WERI-Rb-1 (cell line): Measurements from ENCODE around the gene GNS.
"Not testable (repeated sequence)": the region's sequence is repeated elsewhere in the genome, so short reads cannot be mapped to it uniquely, and the experiment has no call there.

Source experiments
- DNase-seq: peaks from one replicate; pipeline ENCODE4 v3.0.0-alpha.2; 2020
- H3K27ac ChIP-seq: fragments of 250-450 bp; sonication (Bioruptor Pico); 2 replicates; pipeline ENCODE4 v1.5.1; 2020; ENCODE audit warnings: mild to moderate bottlenecking, moderate library complexity
- H3K27me3 ChIP-seq: fragments of 250-450 bp; sonication (Bioruptor Pico); 2 replicates; pipeline ENCODE4 v1.5.1; 2021; ENCODE audit warnings: mild to moderate bottlenecking, low read depth, moderate library complexity; ENCODE audit not compliant: insufficient read depth, severe bottlenecking
- H3K36me3 ChIP-seq: fragments of 250-450 bp; sonication (Bioruptor Pico); 2 replicates; pipeline ENCODE4 v1.5.1; 2020; ENCODE audit warnings: mild to moderate bottlenecking, moderate library complexity
- H3K4me3 ChIP-seq: 2 replicates; pipeline ENCODE4 v1.5.1; 2011; ENCODE audit warnings: low read depth, mild to moderate bottlenecking, control low read depth, low read length
- H3K9me3 ChIP-seq: fragments of 250-450 bp; sonication (Bioruptor Pico); 2 replicates; pipeline ENCODE4 v1.5.1; 2021; ENCODE audit warnings: mild to moderate bottlenecking, moderate library complexity; ENCODE audit not compliant: severe bottlenecking
- TF ChIP-seq, protein P1 (sequence below): IDR thresholded peaks from 2 replicates; pipeline ENCODE4 v1.5.1; 2011; ENCODE audit warnings: low read depth, mild to moderate bottlenecking, control low read depth, inconsistent platforms, low read length

Gene GNS

DNA sequence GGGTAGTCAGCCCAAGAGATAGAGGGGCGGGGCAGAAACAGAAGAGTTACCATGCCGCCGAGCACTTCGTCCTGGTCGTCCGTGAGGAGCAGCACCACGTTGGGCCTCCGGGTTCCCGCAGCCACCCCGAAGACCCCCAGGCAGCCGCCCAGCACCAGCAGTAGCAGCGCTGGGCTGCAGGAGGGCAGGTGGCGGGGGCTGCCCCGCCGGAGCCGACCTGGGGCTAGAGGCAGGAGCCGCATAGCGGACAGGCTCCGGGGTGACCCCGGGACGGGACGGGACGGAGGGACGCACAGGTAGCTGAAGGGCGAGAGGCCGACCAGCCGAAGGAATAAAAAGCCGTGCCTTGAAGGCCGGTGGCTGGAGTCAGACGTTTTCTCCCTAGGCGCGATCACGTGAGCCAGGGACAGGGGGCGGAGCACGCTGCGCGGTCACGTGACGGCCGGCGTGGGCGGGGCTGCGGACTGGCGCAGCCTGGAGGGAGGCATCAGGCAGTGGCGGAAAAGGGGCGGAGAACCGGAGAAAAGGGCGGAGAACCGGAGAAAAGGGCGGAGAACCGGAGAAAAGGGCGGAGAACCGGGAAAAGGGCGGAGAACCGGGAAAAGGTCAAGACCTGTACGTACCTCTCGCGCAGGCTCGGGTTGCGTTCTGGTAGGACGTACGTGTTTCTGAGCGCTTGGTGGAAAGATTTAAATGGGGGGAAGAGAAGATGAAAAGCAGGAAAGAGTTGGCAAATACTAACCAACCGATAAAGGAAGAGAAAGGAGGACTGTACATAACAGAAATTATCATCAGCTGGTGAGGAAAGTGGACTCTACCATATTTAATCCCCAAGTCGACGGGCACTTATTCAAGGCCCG is at the start of gene GNS:
GNS (minus strand) TSS at position 372 of the 860 bp plus-strand sequence; CDS start at position 242, 130 bp downstream.
- Histone ChIP-seq H3K36me3 (no peaks in the 10 kb centered on the region; the same call in 1 of the 2 replicates), H3K9me3 (no peaks in the 10 kb centered on the region), H3K27ac (peak within 1 kb of the TSS; percentile 64), H3K27me3 (no peaks in the 10 kb centered on the region), H3K4me3 (peak within 1 kb of the TSS; percentile 97)
- DNase-seq, result peak; percentile 94
- TF ChIP-seq, protein P1, sequence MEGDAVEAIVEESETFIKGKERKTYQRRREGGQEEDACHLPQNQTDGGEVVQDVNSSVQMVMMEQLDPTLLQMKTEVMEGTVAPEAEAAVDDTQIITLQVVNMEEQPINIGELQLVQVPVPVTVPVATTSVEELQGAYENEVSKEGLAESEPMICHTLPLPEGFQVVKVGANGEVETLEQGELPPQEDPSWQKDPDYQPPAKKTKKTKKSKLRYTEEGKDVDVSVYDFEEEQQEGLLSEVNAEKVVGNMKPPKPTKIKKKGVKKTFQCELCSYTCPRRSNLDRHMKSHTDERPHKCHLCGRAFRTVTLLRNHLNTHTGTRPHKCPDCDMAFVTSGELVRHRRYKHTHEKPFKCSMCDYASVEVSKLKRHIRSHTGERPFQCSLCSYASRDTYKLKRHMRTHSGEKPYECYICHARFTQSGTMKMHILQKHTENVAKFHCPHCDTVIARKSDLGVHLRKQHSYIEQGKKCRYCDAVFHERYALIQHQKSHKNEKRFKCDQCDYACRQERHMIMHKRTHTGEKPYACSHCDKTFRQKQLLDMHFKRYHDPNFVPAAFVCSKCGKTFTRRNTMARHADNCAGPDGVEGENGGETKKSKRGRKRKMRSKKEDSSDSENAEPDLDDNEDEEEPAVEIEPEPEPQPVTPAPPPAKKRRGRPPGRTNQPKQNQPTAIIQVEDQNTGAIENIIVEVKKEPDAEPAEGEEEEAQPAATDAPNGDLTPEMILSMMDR, result no peak

DNA sequence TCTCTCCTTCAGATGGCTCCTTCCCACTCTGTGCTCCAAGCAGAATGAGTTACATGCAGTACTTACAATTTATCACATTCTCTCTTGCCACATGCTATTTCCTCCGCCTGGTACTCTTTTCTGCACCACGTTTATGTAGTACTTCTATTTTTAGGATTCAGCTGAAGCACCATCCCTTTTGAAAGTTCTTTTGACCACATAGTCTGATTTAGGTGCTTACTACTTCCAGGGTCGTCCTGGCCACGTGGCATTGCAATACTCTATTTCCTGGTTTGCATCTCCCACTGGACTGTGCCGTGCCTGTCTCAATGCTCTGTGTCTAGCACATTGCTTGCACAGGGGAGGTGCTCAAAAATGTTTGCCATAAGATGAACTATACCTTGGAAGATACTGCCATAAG is 48.9 kb upstream of the GNS start:
- H3K27ac ChIP-seq, result no peak overlapping the region
- no peak for DNase-seq
- no peaks in the 10 kb centered on the region for H3K9me3 ChIP-seq
- no peaks in the 10 kb centered on the region for H3K36me3 ChIP-seq
- H3K4me3 ChIP-seq, result no peak overlapping the region
- TF ChIP-seq, protein P1, result no peak
- no peaks in the 10 kb centered on the region for H3K27me3 ChIP-seq

DNA sequence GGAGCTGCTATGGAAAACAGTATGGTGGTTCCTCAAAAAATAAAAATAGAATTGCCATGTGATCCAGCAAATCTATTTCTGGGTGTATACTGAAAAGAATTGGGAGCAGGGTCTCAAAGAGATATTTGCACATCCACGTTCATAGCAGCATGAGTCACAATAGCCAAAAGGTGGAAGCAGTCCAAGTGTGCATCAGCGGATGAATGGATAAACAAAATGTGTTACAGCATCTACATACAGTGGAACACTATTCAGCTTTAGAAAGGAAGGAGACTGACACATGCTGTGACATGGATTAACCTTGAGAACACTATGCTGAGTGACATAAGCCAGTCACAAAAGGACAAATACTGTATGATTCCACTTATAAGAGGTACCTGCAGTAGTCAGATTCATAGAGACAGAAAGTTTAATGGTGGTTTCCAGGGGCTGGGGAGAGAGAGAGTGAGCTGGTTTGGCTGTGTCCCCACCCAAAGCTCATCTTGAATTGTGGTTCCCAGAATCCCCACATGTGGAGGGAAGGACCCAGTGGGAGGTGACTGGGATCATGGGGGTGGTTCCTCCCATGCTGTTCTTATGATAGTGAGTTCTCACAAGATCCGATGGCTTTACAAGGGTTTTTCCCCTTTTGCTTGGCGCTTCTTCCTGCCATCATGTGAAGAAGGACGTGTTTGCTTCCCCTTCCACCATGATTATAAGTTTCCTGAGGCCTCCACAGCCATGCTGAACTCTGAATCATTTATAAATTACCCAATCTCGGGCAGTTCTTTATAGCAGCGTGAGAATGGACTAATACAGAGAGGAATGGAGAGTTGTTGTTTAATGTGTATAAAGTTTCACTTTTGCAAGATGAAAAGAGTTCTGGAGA is 47.6 kb upstream of the GNS start:
- Histone ChIP-seq H3K27me3 (no peaks in the 10 kb centered on the region), H3K27ac (no peak overlapping the region), H3K9me3 (no peaks in the 10 kb centered on the region), H3K4me3 (no peak overlapping the region), H3K36me3 (no peaks in the 10 kb centered on the region)
- no peak for DNase-seq
- TF ChIP-seq, protein P1, result no peak

DNA sequence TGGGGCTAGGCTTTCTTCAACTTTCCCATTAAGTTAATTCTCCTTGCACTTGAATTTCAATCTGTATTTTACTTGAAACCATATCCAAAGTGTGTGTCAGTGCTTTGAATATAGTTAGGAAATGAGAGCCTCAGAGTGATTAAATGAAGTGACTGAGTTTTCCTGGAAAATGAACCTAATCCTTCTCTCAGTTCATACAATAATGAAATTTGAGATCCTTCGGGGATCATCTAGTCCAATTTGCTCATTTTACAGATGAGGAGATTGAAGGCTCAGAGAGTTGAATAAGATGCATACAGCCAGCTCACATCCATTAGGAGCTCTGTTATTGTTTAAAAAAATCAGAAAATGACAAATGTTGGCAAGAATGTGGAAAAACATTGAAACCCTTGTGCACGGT is 47.0 kb upstream of the GNS start:
- DNase-seq, result no peak
- TF ChIP-seq, protein P1, result no peak
- no peak overlapping the region for H3K27ac ChIP-seq
- no peaks in the 10 kb centered on the region for H3K36me3 ChIP-seq
- no peak overlapping the region for H3K4me3 ChIP-seq
- H3K9me3 ChIP-seq, result no peaks in the 10 kb centered on the region
- H3K27me3 ChIP-seq, result no peaks in the 10 kb centered on the region

DNA sequence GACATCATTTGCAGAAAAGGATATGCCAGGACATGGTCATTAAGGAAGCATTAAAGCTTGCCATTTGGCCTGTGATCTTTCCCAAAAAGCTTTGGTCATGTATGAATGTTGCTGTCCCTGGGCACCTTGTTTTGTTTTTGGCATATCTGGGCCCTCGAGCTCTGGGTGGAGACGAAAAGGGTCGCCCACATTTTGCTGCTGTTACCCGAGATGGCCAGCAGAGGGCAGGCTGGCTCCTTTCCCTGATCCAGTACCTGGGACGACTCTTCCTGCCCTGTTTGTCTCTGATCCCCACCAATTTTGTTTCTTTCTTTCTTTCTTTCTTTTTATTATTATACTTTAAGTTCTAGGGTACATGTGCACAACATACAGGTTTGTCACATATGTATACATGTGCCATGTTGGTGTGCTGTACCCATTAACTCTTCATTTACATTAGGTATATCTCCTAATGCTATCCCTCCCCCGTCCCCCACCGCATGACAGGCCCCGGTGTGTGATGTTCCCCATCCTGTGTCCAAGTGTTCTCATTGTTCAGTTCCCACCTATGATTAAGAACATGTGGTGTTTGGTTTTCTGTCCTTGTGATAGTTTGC is 43.1 kb upstream of the GNS start:
- not testable (repeated sequence) for H3K27me3 ChIP-seq, H3K9me3 ChIP-seq, H3K36me3 ChIP-seq, H3K27ac ChIP-seq, H3K4me3 ChIP-seq
- DNase-seq, result peak; percentile 60
- TF ChIP-seq, protein P1, result peak; percentile 92
